ENCODE data around the gene OR51L1.

Gene OR51L1

GRCh38 chr11:5013012-5013411 lies 18.4 kb downstream of the OR51L1 start:
- TF ChIP-seq CTCF (IDR thresholded peaks at IDR 0.05; ENCODE audit: insufficient read depth, low read depth, low read length, missing control alignments): no peak
- no peak overlapping the region for H3K4me3 ChIP-seq (ENCODE audit: low read length)
- no peak for DNase-seq (ENCODE audit: low read depth)

- DNase-seq (ENCODE audit: low read depth): no peak
- no peak overlapping the region for H3K4me3 ChIP-seq (ENCODE audit: low read length)
- TF ChIP-seq CTCF (IDR thresholded peaks at IDR 0.05; ENCODE audit: insufficient read depth, low read depth, low read length, missing control alignments): no peak
These were observed 27.3 kb downstream of the OR51L1 start for GRCh38 chr11:5021996-5022395.

- no peak overlapping the region for H3K4me3 ChIP-seq (ENCODE audit: low read length)
These were observed 42.0 kb downstream of the OR51L1 start for GRCh38 chr11:5036669-5037068.

GRCh38 chr11:5037926-5038325 lies 43.3 kb downstream of the OR51L1 start:
- no peak overlapping the region for H3K4me3 ChIP-seq (ENCODE audit: low read length)
- DNase-seq (ENCODE audit: low read depth): no peak
- no peak for TF ChIP-seq CTCF (IDR thresholded peaks at IDR 0.05; ENCODE audit: insufficient read depth, low read depth, low read length, missing control alignments)

More at GRCh38 chr11:5036669-5037068, 42.0 kb downstream of the OR51L1 start:
- DNase-seq (ENCODE audit: low read depth): no peak
- TF ChIP-seq CTCF (IDR thresholded peaks at IDR 0.05; ENCODE audit: insufficient read depth, low read depth, low read length, missing control alignments): no peak

GRCh38 chr11:5038341-5038740 lies 43.7 kb downstream of the OR51L1 start:
- no peak for TF ChIP-seq CTCF (IDR thresholded peaks at IDR 0.05; ENCODE audit: insufficient read depth, low read depth, low read length, missing control alignments)
- no peak for DNase-seq (ENCODE audit: low read depth)
- no peak overlapping the region for H3K4me3 ChIP-seq (ENCODE audit: low read length)

- no peak for DNase-seq (ENCODE audit: low read depth)
- H3K4me3 ChIP-seq (ENCODE audit: low read length): no peak overlapping the region
- TF ChIP-seq CTCF (IDR thresholded peaks at IDR 0.05; ENCODE audit: insufficient read depth, low read depth, low read length, missing control alignments): no peak
These were observed 46.2 kb downstream of the OR51L1 start for GRCh38 chr11:5040876-5041275.

GRCh38 chr11:5042091-5042490 lies 47.4 kb downstream of the OR51L1 start:
- H3K4me3 ChIP-seq (ENCODE audit: low read length): no peak overlapping the region
- no peak for TF ChIP-seq CTCF (IDR thresholded peaks at IDR 0.05; ENCODE audit: insufficient read depth, low read depth, low read length, missing control alignments)
- DNase-seq (ENCODE audit: low read depth): peak; percentile 51
